NCI-H446 treated with DMSO at 0.1 percent for 48 hours (cell line): ENCODE data around the gene ZDHHC9.

ENCODE experiments used
- DNase-seq: peaks from one replicate; lab custom pipeline; 2025; lab: John Stamatoyannopoulos, UW

Gene ZDHHC9

DNA sequence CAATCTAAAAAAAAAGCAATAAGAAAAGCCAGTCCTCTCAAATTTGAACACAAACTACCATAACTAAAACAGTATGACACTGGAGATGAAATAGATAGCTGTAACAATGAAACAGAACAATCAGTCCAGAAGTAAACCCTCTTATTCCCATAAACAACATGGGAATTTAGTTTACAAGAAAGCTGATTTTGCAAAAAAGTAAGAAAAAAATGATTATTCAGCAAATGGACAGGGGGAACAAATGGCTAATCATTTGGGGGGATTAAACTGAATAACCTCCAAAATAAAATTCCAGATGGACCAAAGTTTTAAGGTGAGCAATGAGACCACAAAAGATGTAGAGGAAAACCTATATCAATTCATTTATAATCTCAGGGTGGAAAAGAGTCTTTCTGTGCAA is 80.0 kb downstream of the ZDHHC9 start:
- DNase-seq: no peak

DNA sequence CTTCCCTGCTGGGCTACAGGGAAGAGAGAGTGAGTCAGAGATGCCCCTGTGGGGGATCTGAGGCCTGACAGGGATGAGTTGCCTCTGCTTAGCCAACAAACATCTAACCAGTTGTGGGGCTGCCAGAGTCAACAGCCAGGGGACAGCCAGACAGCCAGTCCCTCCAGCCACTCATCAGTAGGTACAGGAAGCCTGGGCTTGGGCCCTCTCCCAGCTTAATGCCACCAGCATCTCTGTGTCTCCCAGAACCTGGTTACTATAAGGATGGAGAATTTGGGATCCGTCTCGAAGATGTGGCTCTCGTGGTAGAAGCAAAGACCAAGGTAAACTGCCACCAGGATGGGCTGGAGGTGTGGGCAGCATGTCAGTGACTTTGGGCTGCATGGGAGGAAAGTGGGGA is 81.2 kb downstream of the ZDHHC9 start:
- DNase-seq: no peak

DNA sequence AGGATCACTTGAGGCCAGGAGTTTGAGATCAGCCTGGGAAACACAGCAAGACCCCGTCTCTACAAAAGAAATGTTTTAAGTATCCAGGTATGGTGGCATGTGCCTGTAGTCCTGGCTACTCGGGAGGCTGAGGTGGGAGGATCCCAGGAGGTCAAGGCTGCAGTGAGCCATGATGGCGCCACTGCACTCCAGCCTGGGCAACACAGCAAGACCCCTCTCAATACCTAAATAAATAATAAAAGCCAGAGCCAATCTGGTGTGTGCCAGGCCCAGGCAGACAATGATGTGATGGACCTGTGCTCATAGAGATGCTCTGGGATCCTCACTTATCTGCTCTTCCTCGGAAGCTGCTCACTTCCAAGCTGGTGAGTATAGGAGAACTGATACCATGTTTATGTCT is 82.1 kb downstream of the ZDHHC9 start:
- DNase-seq: no peak

DNA sequence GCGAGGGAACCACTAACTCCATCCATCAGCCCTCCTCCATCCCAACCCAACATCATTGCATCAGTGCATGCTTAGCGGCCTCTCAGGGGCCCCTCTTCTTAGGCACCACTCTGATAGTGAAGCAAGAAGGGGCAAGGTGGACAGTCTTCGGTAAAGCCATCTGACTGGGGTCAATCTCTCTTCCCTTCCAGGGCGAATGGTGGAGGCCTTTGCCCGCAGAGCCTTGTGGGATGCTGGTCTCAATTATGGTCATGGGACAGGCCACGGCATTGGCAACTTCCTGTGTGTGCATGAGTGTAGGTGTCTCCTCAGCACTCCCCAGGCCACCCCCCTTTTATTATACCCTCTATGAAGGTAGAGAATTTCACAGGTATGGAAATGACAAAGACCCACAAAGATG is 82.7 kb downstream of the ZDHHC9 start:
- no peak for DNase-seq

DNA sequence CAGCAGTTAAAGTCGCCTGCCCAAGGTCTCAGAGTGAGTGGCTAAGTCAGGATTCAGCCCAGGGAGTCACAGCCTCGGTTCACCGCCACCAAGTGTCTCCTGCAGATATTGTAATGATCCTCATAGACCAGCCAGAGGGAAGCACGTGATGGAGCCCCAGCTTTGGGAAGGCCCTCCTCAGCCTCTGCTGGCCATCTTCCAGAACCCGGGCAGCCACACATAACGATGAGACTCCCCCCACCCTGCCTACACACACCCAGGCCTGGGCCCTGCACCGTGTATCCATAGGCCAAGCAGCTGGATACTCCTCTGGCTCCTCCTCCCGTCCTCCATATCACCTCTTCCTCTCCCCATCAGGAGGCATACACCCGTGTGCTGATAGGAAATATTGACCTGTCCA is 83.5 kb downstream of the ZDHHC9 start:
- no peak for DNase-seq

DNA sequence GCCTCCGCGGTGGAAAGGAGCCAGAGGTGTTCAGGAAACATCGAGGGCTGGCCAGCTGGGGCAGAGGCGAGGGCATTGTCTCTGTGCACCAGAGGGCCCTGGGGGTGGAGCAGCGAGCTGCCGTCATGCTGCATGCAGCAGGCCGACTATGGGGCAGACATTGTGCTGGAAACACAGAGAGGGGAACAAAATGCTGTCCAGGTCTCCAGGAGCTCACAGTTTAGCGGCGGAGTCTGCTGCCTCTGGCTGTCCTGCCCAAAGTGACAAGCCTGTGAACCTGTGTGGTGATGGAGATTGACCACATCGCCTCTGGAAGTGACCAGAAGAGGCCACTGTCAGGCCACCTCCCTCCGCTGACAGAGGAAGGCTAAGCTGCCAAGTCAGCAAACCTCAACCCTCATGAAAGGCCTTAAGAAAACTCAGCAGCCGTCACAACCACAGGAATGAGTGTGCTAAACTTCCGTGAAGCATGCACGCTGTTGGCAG is 84.1 kb downstream of the ZDHHC9 start:
- DNase-seq: no peak

DNA sequence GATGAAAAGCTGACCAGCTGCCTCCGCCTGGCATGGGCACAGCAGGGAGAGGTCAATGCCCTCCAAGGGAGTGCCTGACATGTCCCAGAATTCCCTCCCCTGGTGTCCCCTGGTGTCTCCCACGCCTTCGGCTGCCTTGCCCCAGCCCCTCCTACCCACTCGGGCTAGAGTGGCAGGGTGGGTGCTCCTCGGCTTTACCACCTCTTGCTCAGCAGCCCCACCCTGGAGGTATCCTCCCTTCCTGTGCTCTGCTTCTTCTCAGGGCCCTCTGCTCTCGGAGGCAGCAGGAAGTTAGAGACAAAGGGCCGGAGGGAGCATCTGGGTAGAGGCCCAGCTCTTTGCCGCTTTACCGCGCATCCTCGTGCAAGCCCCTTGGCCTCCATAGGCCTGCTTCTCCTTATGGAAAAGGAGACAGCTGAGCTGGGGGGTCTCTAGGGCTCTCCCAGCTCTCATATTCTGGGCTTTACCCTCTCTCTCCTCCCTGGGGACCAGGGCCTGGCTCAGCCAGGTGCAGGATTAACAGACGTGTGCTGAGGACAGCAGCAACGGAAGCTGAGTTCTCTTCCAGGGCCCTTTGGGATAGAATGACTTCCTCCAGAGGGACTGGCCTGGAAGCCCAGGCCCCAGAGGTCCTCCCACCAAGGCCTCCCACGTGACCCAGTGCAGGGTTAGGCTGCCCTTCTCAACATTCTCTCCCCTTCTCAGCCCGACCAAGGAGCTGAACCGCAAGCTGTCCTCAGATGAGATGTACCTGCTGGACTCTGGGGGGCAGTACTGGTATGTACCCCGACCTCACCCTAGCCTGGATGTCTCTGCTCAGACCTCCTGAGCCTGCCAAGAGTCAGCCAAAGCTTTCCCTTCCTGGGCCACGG is 87.7 kb downstream of the ZDHHC9 start:
- DNase-seq: no peak

DNA sequence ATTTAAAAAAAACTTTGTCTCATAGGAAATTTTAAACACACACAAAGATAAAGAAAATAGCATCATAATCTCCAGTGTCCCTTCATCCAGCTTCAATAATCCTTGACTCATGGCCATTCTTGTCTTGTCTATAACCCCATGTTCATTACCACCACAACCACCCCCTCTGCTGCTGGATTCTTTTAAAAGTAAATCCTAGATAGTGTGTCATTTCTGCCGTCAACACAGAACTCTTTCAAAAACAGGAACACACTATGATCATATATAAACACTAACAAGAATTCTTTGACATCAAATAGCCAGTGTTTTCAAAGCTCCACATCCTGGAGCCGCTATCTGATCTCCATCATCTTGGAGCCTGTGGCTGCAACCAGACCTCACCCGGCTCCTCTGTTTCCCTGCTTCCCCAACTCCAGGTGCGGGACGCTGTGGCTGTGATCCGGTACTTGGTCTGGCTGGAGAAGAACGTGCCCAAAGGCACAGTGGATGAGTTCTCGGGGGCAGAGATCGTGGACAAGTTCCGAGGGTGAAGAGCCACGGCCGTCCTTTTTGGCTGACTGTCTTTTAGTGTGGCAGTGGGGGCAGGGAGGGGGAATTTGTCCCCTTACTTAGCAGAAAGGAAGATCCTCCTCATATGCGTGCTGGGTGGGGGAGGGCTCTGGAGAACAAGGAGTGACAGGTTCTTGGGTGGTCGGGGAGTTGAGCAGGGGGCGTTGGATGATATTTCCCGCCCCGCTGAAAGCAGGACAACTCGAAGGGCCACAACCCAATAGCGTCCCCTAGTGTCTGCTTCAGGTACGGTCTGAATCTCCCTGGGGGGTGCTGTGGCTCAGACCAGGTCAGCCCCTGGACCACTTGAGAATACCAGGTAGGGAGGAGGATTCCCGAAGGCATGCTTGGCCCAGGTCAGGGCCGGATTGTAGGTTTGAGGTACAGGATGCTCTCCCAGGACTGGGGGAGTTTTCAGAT is 89.3 kb downstream of the ZDHHC9 start:
- DNase-seq: no peak
